GM18508 (cell line): Measurements from ENCODE around the gene TSPAN16.

Source experiments
- ATAC-seq: cut with Tn5 transposase; IDR thresholded peaks from one replicate; pipeline ENCODE4 v1.9.1; 2021; ENCODE audit warnings: moderate number of reproducible peaks; ENCODE audit not compliant: insufficient read depth, unreplicated experiment

The TSPAN16 gene

GRCh38 chr19:11364296-11364904 lies 68.4 kb downstream of the TSPAN16 start:
- ATAC-seq = no peak

DNA sequence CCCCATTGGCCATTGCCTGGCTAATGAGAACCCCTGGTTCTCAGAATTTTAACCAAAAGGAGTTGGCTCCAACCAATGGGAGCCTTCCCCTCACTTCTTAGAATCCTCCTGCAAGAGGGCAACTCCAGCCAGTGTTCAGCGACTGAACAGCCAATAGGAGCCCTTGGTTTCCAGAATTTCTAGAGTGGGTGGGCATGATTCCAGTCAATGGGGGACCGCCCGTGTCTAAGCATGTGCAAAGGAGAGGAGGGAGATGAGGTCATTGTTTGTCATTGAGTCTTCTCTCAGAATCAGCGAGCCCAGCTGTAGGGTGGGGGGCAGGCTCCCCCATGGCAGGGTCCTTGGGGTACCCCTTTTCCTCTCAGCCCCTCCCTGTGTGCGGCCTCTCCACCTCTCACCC lies 69.0 kb downstream of the TSPAN16 start:
- no peak for ATAC-seq
